Sciatic nerve (tissue), 2 donors: ENCODE results near the gene TRAFD1. TPM values are rescaled to one million over a fixed set of nuclear protein-coding genes. Genes with fewer than 3 reads are reported as not detected.
"Not testable (repeated sequence)": the region's sequence is repeated elsewhere in the genome, so short reads cannot be mapped to it uniquely, and the experiment has no call there.

Source experiments
- ATAC-seq: fragments of 200-7000 bp; cut with Tn5 transposase; one replicate; pipeline ENCODE4 v1.9.1; 2020; ENCODE audit warnings: mild to moderate bottlenecking, moderate library complexity
- DNase-seq: peaks from one replicate; pipeline ENCODE4 v3.0.0-alpha.2; 2020; ENCODE audit warnings: low spot score
- intact Hi-C: fragments of 100-400 bp; cut with DNase I; formaldehyde crosslinking; loops from one replicate; pipeline ENCODE4 v1.14.2; 2022
- total RNA-seq: library from RNA; stranded (reverse); fragmentation: NEBNext Ultra II Directional; extraction: Animal tissue kit (Norgen Biotek cat#: 25700); gene quantifications from one replicate; pipeline ENCODE4 v1.2.1, GENCODE V29; 2021
- donor health status: DM: no; HTN: no; CAD: no.
- donor health status: DM: no; HTN: no; CAD: no.

Gene TRAFD1
- total RNA-seq, 1 donor from 2014 or later, result 26.5 TPM

GRCh38 chr12:112149596-112149995, 24.2 kb downstream of the TRAFD1 start:
- DNase-seq (no peak), ATAC-seq (no peak)
- intact Hi-C loops, result no loop called here

- ATAC-seq (no peak), DNase-seq (no peak)
- intact Hi-C loops, result no loop called here
Measured at GRCh38 chr12:112151766-112152541, 26.6 kb downstream of the TRAFD1 start.

DNA sequence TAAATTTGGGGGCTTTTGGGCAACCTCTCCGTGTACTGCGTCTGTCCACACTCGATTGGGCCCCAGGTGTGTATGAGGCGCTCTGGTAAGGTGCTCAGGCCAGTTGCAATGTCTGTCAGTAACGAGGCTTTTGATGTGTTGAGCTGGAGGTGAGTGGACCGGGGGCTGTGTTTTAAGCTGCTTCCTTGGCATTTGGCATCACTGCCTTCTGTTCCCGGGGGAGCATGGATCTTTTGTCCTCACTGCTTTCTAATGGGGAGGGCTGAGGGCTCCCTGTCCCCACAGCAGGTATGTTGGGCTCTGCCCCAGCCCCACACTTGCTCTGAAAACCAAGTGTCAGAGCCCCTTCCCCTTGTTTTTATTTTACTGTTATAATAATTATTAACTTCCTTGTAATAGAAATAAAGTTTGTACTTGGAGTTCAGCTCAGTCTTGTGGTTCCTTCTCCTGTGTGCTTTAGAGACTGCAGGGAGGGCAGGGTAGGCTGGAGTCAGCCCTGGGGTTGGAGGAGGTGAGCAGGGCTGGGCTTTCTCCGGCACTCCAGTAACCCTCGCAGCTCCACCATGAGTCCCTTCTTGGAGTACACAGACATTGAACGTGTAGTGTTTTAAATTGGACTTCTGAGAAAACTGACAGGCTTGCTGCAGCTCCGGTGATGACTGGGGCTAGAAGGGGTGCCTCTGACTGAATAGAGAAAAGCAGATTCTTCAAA, 28.0 kb downstream of the TRAFD1 start:
- ATAC-seq, result no peak

DNA sequence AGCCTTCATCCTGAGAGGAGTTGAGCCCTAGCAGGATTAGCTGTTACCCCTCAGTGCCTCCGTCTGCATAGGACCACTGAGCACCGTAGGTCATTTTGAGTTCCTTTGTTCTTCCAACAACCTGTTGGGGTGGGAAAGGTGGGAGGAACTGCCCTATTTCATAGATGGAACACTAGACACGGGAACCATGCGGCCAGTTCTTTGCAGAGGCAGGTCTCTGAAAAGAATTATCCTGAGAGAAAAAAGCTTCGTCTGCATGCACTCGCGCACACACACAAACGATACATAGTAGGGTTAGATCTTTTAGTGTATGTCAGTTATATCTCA, 28.5 kb downstream of the TRAFD1 start:
- no peak for ATAC-seq
- intact Hi-C loops, result no loop called here
- DNase-seq, result no peak

More for the DNA sequence above, 28.0 kb downstream of the TRAFD1 start:
- intact Hi-C loops, result no loop called here
- no peak for DNase-seq

DNA sequence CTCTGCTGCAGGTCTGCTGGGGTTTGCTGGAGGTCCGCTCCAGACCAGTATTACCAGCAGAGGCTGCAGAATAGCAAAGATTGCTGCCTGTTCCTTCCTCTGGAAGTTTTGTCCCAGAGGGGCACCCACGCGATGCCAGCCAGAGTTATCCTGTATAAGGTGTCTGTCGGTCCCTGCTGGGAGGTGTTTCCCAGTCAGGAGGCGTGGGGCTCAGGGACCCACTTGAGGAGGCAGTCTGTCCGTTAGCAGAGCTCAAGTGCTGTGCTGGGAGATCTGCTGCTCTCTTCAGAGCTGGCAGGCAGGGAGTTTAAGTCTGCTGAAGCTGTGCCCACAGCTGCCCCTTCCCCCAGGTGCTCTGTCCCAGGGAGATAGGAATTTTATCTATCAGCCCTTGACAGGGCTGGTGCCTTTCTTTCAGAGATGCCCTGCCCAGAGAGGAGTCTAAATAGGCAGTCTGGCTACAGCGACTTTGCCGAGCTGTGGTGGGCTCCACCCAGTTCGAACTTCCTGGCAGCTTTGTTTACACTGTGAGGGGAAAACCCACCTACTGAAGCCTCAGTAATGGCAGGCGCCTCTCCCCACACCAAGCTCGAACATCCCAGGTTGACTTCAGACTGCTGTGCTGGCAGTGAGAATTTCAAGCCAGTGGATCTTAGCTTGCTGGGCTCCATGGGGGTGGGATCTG, 33.2 kb downstream of the TRAFD1 start:
- ATAC-seq, DNase-seq, intact Hi-C loops: not testable (repeated sequence)

DNA sequence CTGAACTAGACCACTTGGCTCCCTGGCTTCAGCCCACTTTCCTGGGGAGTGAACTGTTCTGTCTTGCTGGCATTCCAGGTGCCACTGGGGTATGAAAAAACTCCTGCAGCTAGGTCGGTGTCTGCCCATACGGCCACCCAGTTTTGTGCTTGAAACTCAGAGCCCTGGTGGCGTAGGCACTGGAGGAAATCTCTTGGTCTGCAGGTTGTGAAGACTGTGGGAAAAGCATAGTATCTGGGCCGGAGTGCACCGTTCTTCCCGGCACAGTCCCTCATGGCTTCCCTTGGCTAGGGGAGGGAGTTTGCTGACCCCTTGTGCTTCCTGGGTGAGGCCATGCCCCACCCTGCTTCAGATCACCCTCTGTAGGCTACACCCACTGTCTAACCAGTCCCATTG, 33.8 kb downstream of the TRAFD1 start:
- intact Hi-C loops, result no loop called here

GRCh38 chr12:112160611-112161010, 35.3 kb downstream of the TRAFD1 start:
- intact Hi-C loops, result no loop called here

More for the DNA sequence above, 33.8 kb downstream of the TRAFD1 start:
- DNase-seq (no peak), ATAC-seq (no peak)

GRCh38 chr12:112161711-112162110, 36.4 kb downstream of the TRAFD1 start:
- ATAC-seq (no peak), DNase-seq (peak; percentile 30)

More at GRCh38 chr12:112160611-112161010, 35.3 kb downstream of the TRAFD1 start:
- no peak for ATAC-seq
- peak; percentile 35 for DNase-seq

GRCh38 chr12:112162241-112162790, 37.0 kb downstream of the TRAFD1 start:
- DNase-seq (no peak), ATAC-seq (no peak)
- intact Hi-C loops, result no loop called here

More at GRCh38 chr12:112161711-112162110, 36.4 kb downstream of the TRAFD1 start:
- intact Hi-C loops, result no loop called here

DNA sequence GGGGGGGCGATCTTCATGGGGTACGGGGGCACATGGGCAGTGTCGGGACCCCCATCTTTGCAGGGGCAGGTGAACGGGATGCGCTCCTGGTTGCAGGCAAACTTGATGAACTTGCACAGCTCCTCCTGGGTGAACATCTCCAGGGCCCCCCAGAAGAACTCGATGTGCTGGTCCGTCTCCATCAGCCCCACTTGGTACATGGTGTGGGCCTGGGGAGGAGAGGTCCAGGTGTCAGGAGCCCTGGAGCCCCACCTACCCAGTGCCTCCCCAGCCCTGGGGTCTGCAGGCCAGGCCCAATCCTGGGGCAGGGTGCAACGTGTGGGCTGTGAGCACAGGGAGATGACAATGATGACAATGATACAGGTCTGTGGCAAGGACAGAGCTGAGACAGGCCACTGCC, 37.7 kb downstream of the TRAFD1 start:
- intact Hi-C loops, result no loop called here
- ATAC-seq, result no peak
- no peak for DNase-seq

GRCh38 chr12:112163471-112163991, 38.2 kb downstream of the TRAFD1 start:
- intact Hi-C loops, result no loop called here
- ATAC-seq (no peak), DNase-seq (no peak)

DNA sequence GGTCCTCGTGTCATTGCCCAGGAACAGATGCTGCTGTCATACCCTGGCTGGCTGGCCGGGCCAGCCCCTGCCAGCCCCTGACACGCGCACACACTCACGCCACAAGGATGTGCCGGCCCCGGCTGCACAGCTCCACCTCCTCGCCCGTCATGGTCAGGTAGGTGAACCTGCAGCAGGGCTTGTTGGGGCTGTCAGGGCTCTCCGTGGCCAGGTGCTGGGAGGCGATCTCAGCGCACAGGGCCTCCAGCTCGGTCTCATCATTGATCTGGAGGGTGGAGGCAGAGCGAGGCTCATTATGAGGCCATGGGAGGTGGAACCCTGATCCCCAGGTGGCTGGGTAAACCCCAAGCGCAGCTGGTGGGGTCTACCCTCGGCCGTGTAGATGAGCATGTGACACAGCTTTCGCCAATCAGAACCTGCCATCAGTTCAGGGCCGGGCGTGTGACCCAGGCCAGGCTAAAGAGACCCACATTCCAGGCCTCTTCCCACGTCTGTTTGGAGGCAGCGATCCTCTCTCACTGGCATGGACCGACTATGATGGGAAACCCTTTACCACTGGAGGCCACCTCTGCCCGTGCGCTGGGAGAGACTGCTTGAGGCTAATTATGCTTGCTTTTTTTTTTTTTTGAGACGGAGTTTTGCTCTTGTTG, 38.8 kb downstream of the TRAFD1 start:
- peak; percentile 49 for DNase-seq
- no peak for ATAC-seq

DNA sequence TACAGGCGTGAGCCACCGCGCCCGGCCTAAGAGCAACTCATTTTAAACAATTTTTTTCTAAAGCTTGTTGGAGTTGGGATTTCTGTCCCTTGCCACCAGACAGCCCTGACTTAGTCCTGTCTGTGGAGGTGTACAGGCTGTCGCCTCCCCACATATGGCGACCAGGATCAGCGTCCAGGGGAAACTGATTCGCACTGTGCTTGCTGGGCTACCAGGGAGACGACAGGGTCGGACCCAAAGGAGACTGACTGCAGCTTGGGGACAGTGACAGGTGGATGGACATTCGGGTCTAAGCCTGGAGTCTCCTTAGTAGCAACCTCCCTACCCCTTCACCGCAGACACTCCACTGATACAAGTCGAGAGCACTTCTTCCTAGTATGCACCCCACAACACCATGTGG, 40.3 kb downstream of the TRAFD1 start:
- DNase-seq, result peak; percentile 34

More for the DNA sequence above, 38.8 kb downstream of the TRAFD1 start:
- intact Hi-C loops, result no loop called here

GRCh38 chr12:112166051-112167015, 41.0 kb downstream of the TRAFD1 start:
- intact Hi-C loops, result no loop called here
- no peak for ATAC-seq
- peak; percentile 48 for DNase-seq

More for the DNA sequence above, 40.3 kb downstream of the TRAFD1 start:
- no peak for ATAC-seq
- intact Hi-C loops, result no loop called here

- intact Hi-C loops, result no loop called here
- no peak for ATAC-seq
- no peak for DNase-seq
Measured at GRCh38 chr12:112167031-112167461, 41.7 kb downstream of the TRAFD1 start.

DNA sequence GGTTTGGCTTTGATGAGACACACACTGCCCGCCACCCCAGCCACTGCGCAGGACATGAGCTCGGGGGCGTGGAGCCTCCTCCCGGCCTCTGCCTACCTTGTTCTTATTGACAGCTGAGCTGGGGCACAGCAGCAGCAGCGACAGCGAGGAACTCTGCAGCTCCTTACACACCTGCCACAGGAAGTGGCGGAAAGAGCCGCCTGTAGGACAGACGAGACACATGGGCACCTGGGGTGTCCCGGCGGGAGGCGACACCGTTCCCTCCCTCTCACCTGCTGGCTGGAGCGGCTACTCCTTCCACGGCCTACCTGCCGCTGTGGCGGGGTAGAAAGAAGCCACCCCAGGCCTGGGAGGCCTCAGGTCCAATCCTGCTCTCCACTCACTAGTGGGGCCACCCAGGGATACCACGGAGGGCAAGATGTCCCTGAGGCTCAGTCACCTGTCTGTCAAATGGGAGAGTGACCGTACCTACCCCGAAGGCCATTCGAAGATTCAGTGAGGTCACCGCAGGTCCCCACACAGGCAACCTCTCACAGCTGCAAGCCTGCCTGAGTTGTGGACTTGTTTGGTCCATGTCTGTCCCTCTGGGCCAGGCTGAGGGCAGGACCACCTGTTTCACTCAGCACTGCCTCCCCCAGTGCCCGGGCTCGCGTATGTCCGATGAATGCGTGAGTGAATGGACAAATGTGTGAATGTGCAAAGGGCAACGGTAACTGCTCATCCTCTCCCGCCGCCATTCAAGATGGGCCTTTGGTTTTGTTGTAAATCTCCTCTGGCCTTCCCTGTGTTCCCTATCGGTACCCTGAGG, 42.6 kb downstream of the TRAFD1 start:
- ATAC-seq, result no peak
- intact Hi-C loops, result no loop called here
- peak; percentile 41 for DNase-seq

- DNase-seq (peak; percentile 34), ATAC-seq (no peak)
- intact Hi-C loops, result no loop called here
Measured at GRCh38 chr12:112168561-112168971, 43.2 kb downstream of the TRAFD1 start.
